Measurements from ENCODE around the gene TJAP1.

- TF ChIP-seq, protein P1, sequence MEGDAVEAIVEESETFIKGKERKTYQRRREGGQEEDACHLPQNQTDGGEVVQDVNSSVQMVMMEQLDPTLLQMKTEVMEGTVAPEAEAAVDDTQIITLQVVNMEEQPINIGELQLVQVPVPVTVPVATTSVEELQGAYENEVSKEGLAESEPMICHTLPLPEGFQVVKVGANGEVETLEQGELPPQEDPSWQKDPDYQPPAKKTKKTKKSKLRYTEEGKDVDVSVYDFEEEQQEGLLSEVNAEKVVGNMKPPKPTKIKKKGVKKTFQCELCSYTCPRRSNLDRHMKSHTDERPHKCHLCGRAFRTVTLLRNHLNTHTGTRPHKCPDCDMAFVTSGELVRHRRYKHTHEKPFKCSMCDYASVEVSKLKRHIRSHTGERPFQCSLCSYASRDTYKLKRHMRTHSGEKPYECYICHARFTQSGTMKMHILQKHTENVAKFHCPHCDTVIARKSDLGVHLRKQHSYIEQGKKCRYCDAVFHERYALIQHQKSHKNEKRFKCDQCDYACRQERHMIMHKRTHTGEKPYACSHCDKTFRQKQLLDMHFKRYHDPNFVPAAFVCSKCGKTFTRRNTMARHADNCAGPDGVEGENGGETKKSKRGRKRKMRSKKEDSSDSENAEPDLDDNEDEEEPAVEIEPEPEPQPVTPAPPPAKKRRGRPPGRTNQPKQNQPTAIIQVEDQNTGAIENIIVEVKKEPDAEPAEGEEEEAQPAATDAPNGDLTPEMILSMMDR (conservative IDR thresholded peaks at IDR 0.05 in 1 of 2, IDR thresholded peaks at IDR 0.05 in 1 of 2; ENCODE audit: low read depth in 1 of 2, low read length in 2 of 2): no peak
- TF ChIP-seq EZH2 (IDR thresholded peaks at IDR 0.05; ENCODE audit: low read length, missing control alignments): no peak
Observed at GRCh38 chr6:43451939-43452338, 25.4 kb upstream of the TJAP1 start.

Measured in fibroblast of lung (primary cell).